Gastroesophageal sphincter (tissue), 4 donors: ENCODE measurements around the gene CLDN20. TPM values are rescaled to one million over a fixed set of nuclear protein-coding genes. Genes with fewer than 3 reads are reported as not detected.

Source experiments
- ATAC-seq: fragments of 150-250 bp; one replicate; pipeline ENCODE4 v1.9.1; 2016; ENCODE audit warnings: mild to moderate bottlenecking, moderate library complexity
- H3K27ac ChIP-seq, 4 donors: fragments of 200-600 bp; sonication (generic) in 3 of 4; 1 replicate in 3 of 4; 2 replicates in 1 of 4; pipeline ENCODE4 v1.5.1; 2016 to 2019
- H3K27me3 ChIP-seq: fragments of 200-600 bp; sonication (generic); one replicate; pipeline ENCODE4 v1.5.1; 2019
- H3K36me3 ChIP-seq, 2 donors: fragments of 200-600 bp; sonication (generic); one replicate each; pipeline ENCODE4 v1.5.1; 2019; ENCODE audit warnings: control low read depth in 1 of 2
- H3K4me1 ChIP-seq, 3 donors: fragments of 200-600 bp; sonication (generic); 1 replicate in 2 of 3; 2 replicates in 1 of 3; pipeline ENCODE4 v1.5.1; 2016 to 2019; ENCODE audit warnings: control low read depth in 2 of 3
- H3K4me3 ChIP-seq, 2 donors: fragments of 200-600 bp; sonication (generic); one replicate each; pipeline ENCODE4 v1.5.1; 2019; ENCODE audit warnings: mild to moderate bottlenecking in 1 of 2, moderate library complexity in 1 of 2
- H3K9me3 ChIP-seq, 3 donors: fragments of 200-600 bp; sonication (generic); one replicate each; pipeline ENCODE4 v1.5.1; 2017 to 2019; ENCODE audit warnings: control low read depth in 2 of 3
- EP300 ChIP-seq: sonication (generic); formaldehyde crosslinking; IDR thresholded peaks from one replicate; pipeline ENCODE4 v1.6.1; 2017; ENCODE audit warnings: antibody characterized with exemption, mild to moderate bottlenecking
- POLR2A ChIP-seq, 2 donors: fragments of 450-650 bp; IDR thresholded peaks; one replicate each; pipeline ENCODE4 v1.6.1; 2017; ENCODE audit warnings: antibody characterized with exemption in 2 of 2, mild to moderate bottlenecking in 2 of 2, moderate library complexity in 1 of 2
- POLR2AphosphoS5 ChIP-seq: sonication (generic); formaldehyde crosslinking; IDR thresholded peaks from one replicate; pipeline ENCODE4 v1.6.1; 2017; ENCODE audit warnings: antibody characterized with exemption
- WGBS, 2 donors: methylation state at CpG; one replicate each; pipeline ENCODE4 v1.1.5; 2018; ENCODE audit warnings: low coverage in 1 of 2; 5-methylcytosine and 5-hydroxymethylcytosine counted together
- total RNA-seq, 4 donors: library from RNA; depleted of rRNA; stranded (reverse); fragments of >200 nt; gene quantifications; one replicate each; pipeline ENCODE4 v1.1.0, GENCODE V29; 2016
- TF ChIP-seq, protein P1 (sequence below), 4 experiments: fragments of 200-600 bp in 2 of 4; fragments of 450-650 bp in 2 of 4; sonication (generic) in 1 of 4; IDR thresholded peaks; one replicate each; pipeline ENCODE4 v1.5.1; 2017 to 2019; ENCODE audit warnings: antibody characterized with exemption in 4 of 4, mild to moderate bottlenecking in 2 of 4, moderate library complexity in 2 of 4

CLDN20 gene
- total RNA-seq, 4 donors from 2014 or later = 0.27 TPM; not detected in 3

DNA sequence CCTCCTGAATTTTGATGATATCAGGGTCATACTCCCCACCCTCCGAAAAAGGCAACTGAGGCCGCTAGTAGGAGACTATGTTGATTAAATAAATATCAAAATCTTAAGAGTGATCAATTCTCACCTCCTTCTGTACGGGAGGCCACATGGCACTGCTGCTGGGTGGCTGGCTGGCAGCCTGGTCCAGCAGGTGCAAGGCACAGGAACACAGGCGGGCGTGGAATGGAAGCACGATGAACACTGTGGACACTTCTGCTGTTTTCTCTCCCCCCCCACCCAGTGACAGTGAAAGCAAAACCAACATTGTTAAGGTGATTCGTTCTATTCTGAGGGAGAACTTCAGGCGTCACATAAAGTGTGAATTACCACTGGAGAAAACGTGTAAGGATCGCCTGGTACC, 9.7 kb upstream of the CLDN20 start:
- peak overlapping the region in 1 of 4 donors; percentile 35 for H3K27ac ChIP-seq
- no peaks in the 10 kb centered on the region for H3K9me3 ChIP-seq
- WGBS, 2 donors = 91 to 93% methylated on average over 8 to 9 of the region's 10 CpGs
- H3K36me3 ChIP-seq = peaks cover 0 to 73% of the 10 kb centered on the region in 2 donors
- TF ChIP-seq EP300 = no peak
- TF ChIP-seq, protein P1, sequence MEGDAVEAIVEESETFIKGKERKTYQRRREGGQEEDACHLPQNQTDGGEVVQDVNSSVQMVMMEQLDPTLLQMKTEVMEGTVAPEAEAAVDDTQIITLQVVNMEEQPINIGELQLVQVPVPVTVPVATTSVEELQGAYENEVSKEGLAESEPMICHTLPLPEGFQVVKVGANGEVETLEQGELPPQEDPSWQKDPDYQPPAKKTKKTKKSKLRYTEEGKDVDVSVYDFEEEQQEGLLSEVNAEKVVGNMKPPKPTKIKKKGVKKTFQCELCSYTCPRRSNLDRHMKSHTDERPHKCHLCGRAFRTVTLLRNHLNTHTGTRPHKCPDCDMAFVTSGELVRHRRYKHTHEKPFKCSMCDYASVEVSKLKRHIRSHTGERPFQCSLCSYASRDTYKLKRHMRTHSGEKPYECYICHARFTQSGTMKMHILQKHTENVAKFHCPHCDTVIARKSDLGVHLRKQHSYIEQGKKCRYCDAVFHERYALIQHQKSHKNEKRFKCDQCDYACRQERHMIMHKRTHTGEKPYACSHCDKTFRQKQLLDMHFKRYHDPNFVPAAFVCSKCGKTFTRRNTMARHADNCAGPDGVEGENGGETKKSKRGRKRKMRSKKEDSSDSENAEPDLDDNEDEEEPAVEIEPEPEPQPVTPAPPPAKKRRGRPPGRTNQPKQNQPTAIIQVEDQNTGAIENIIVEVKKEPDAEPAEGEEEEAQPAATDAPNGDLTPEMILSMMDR (IDR thresholded peaks at IDR 0.05) = no peak
- H3K4me3 ChIP-seq = no peak overlapping the region
- H3K4me1 ChIP-seq = peaks cover 0 to 17% (median 0%) of the 10 kb centered on the region in 3 donors
- H3K27me3 ChIP-seq = no peaks in the 10 kb centered on the region
- ATAC-seq = no peak

DNA sequence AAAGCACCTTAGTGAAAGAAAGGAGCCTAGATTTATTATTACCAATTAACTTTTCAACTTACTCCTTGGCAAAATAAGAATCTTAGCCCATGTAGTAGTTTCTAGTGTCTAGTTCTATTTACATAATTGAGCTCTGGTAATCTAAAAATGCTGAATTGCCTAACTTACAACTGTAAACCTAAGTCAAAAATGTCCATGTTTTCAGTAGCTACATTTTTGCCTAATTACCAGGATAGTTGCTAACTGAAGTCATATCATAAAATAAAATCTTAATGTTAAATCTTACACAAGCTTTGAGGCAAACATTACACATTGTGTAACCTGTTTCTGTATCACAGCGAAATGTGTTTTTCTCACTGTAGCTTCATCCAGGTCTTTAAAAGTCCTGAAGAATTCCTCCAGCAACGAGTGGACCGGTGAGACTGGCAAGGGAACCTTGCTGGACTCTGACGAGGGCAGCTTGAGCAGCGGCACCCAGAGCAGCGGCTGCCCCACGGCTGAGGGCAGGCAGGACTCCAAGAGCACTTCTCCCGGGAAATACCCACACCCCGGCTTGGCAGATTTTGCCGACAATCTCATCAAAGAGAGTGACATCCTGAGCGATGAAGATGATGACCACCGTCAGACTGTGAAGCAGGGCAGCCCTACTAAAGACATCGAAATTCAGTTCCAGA, 7.6 kb upstream of the CLDN20 start:
- TF ChIP-seq, protein P1 (IDR thresholded peaks at IDR 0.05) = no peak
- TF ChIP-seq POLR2AphosphoS5 (no peak), EP300 (no peak)
- no peak overlapping the region for H3K4me3 ChIP-seq
- peaks cover 0 to 80% of the 10 kb centered on the region in 2 donors for H3K36me3 ChIP-seq
- H3K9me3 ChIP-seq = no peaks in the 10 kb centered on the region
- WGBS, 2 donors = 73 to 100% methylated on average over 1 to 8 of the region's 13 CpGs
- no peak for ATAC-seq
- H3K27ac ChIP-seq = no peak overlapping the region
- peaks cover 0 to 17% (median 0%) of the 10 kb centered on the region in 3 donors for H3K4me1 ChIP-seq
- no peaks in the 10 kb centered on the region for H3K27me3 ChIP-seq

GRCh38 chr6:155257796-155258195, 6.0 kb upstream of the CLDN20 start:
- no peaks in the 10 kb centered on the region for H3K27me3 ChIP-seq
- H3K4me3 ChIP-seq = no peak overlapping the region
- peaks cover 0 to 13% (median 0%) of the 10 kb centered on the region in 3 donors for H3K4me1 ChIP-seq
- no peak for TF ChIP-seq POLR2AphosphoS5
- no peak for TF ChIP-seq POLR2A (IDR thresholded peaks at IDR 0.05)
- no peak for TF ChIP-seq EP300
- TF ChIP-seq, protein P1 (IDR thresholded peaks at IDR 0.05) = no peak
- 83 to 87% methylated on average over 9 of the region's 9 CpGs for WGBS, 2 donors
- H3K36me3 ChIP-seq = peaks cover 0 to 76% of the 10 kb centered on the region in 2 donors
- ATAC-seq = no peak
- H3K9me3 ChIP-seq = no peaks in the 10 kb centered on the region
- H3K27ac ChIP-seq = no peak overlapping the region

GRCh38 chr6:155259204-155259603, 4.6 kb upstream of the CLDN20 start:
- ATAC-seq = no peak

More at GRCh38 chr6:155259204-155259603, 4.6 kb upstream of the CLDN20 start:
- Histone ChIP-seq H3K27ac (no peak overlapping the region), H3K27me3 (no peaks in the 10 kb centered on the region), H3K4me3 (no peak overlapping the region), H3K36me3 (peaks cover 0 to 63% of the 10 kb centered on the region in 2 donors), H3K9me3 (no peaks in the 10 kb centered on the region), H3K4me1 (peaks cover 0 to under 1% (median 0%) of the 10 kb centered on the region in 3 donors)
- no peak for TF ChIP-seq POLR2AphosphoS5
- TF ChIP-seq EP300 = no peak
- TF ChIP-seq, protein P1 (IDR thresholded peaks at IDR 0.05) = no peak
- no peak for TF ChIP-seq POLR2A (IDR thresholded peaks at IDR 0.05)
- 82 to 87% methylated on average over 3 of the region's 3 CpGs for WGBS, 2 donors
